ENCODE data around the gene TAC4.

GRCh38 chr17:49882434-49882833, 34.6 kb upstream of the TAC4 start:
- TF ChIP-seq CTCF (IDR thresholded peaks at IDR 0.05), result no peak
- no peak for TF ChIP-seq POLR2A (IDR thresholded peaks at IDR 0.05)
- TF ChIP-seq EP300 (IDR thresholded peaks at IDR 0.05), result no peak

Data from tibial nerve (tissue), 4 donors.